HUDEP-2 (cell line): ENCODE data around the gene CRYGN.

Experiments used
- DNase-seq, 76 experiments: peaks; one replicate each; lab custom pipeline; 2025; ENCODE audit not compliant: unreplicated experiment in 76 of 76; lab: John Stamatoyannopoulos, UW

Gene CRYGN

DNA sequence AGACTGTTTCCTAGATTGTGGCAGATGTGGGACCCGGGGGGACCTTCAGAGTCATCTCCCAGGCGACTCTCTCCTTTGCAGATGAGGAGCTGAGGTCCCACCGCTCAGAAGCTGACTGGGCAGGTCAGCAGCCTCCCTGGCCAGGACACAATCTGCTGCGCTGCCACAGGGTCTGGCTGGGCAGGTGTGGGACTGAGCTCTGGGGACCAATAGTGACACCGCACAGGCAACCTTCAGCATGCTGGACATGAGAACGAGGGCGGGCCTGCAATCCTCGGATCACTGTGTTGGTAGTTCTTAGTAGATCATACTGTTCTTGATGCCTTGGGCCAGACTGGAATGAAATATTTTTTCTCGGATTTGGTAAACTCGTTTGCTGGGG lies 20.5 kb upstream of the CRYGN start:
- no peak for DNase-seq

DNA sequence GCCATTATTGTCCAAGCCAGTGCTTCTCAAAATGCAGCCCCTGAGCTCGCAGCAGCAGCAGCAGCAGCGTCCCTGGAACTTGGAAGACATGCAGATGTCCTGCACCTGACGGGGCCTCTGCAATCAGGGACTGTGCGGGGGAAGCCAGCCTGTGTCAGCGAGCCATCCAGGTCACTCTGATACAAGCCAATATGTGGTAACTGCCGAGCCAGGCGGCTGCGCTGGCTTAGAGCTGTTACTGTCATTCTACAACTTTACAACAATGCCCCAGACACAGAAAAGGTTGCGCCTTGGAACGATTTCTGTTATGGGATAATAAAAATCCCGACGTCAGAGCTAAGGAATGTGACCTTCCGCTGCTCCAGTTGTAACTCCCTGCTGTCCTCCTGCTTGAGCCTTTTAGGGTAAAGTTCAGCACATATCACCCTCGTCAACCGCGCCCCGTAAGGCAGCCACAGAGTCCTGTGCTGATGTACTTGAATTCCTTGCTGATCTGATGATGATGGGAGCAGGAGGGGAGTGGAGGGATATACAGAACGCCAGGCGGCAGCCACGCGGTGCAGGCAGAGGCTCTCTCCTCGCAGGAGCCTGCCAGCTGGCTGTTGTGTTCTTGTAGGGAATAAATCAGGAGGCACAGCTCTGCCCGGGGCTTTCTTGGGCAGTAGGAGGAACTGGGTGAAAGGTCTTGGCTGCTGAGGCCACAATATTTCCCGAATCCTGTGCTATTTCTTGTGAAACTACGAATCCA lies 20.0 kb upstream of the CRYGN start:
- DNase-seq: no peak

DNA sequence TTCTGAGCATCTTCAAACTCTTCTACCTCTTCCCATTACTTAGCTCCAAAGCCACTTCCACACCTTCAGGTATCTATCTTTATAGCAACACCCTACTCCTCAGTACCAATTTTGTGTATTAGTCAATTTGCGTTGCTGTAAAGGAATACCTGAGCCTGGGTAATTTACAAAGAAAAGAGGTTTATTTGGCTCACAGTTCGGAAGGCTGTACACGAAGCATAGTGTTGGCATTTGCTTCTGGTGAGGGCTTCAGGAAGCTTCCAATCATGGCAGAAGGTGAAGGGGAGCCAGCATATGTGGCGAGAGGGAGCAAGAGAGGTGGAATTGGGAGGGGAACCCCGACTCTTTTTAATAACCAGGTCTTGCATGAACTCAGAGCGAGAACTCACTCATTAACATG lies 17.6 kb upstream of the CRYGN start:
- no peak for DNase-seq

DNA sequence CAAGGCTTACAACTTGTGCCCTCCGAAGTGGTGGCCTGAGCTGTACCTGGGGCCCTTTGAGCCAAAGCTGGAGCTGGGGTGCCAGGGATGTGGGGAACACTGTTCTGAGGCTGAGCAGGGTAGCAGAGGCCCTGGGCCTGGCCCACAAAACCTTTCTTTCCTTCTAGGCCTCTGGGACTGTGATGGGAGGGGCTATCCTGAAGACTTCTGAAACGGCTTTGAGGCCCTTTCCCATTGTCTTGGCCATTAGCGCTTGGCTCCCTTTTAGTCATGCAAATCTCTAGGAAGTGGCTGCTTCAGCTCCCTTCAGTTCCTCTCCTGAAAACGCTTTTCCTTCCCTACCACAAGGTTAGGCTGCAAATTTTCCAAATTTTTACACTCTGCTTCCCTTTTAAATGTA lies 16.8 kb upstream of the CRYGN start:
- no peak for DNase-seq

DNA sequence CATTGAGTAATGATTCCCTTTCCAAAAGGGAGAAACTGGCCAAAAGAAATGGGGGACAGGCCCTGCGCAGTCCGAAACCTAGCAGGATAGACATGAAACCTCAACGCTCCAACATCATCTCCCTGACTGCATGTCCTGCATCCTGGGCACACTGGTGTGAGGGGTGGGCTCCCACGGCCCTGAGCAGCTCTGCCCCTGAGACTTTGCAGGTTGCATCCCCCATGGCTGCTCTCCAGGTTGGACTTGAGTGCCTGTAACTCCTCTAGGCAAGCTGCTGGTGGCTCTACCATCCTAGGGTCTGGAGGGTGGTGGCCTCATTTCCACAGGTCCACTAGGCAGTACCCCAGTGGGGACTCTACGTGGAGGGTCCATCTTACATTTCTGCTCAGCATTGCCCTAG lies 16.3 kb upstream of the CRYGN start:
- DNase-seq: no peak

DNA sequence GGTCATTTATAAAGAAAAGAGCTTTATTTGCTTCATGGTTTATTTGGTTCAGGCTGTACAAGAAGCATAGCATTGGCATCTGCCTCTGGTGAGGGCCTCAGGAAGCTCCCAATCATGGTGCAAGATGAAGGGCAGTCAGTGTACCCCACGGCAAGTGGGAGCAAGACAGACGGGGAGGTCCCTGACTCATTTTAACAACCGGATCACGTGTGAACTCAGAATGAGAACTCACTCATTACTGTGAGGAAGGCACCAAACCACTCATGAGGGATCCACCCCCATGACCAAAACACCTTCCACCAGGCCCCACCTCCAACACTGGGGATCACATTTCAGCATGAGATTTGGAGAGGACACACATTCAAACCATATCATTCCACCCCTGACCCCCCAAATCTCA lies 15.7 kb upstream of the CRYGN start:
- DNase-seq: no peak

DNA sequence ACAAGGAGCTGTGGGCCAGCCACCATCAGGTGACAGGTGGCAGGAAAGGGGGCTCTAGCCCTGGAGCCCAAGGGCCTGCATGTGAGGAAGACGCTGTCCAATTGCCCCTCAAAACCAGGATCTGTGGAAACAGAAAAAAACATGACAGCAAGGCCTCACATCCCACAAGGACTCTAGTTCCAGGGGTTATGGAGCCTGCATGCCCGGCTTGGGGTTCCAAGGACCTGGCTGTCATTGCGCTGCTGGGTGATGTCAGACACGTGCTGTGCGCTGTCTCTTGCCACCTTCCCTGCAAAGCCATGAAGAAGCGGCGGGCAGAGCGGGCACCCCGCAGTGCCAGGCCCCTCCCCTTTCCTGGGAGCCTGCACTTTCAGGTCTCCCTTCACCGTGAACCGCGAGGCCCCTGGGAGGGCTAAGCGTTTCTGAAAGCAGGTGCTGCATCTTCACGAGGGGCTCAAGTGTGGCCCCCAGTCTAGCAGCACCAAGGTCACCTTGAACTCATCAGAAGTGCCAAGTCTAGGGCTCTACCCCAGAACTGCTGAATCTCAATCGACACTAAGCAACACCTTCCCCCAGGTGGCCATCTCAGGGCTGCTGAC lies 15.1 kb upstream of the CRYGN start:
- no peak for DNase-seq

DNA sequence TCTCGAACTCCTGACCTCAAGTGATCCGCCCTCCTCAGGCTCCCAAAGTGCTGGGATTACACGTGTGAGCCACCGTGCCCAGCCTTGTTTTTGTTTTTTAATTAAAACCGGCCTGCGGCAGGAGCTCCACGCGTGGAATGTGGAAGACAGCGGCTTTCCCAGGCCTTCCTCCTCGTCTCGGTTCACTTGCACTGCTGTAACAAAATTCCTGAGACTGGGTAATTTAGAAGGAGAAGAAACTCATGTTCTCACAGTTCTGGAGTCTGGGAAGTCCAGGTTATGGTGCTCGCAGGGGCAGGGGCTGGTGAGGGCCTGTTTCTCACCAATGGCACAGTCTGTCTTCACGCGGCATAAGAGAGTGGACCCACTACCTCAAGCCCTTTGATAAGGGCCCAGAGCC lies 14.4 kb upstream of the CRYGN start:
- DNase-seq: no peak

DNA sequence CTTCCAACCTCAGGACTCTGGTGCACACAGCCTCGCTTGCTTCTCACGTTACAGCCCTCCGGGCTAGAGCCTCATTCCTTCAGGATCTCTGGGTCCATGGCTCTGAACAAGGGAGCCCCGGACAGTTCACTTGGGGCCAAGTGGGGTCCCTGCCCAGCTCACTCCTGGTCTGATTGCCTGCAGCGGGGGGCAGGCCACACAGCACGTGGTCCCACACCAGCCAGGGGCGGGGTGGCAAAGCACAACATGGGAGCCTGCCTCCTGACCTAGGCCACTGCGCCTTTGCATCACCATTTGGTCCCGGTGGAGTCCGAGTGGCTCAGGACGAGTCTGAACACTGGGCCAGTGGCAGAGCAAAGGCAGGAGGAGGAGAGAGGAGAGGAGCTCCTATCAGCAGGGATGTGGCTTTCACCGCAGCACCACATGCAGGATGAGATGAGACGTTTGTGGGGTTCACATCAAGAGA lies 13.4 kb upstream of the CRYGN start:
- no peak for DNase-seq

DNA sequence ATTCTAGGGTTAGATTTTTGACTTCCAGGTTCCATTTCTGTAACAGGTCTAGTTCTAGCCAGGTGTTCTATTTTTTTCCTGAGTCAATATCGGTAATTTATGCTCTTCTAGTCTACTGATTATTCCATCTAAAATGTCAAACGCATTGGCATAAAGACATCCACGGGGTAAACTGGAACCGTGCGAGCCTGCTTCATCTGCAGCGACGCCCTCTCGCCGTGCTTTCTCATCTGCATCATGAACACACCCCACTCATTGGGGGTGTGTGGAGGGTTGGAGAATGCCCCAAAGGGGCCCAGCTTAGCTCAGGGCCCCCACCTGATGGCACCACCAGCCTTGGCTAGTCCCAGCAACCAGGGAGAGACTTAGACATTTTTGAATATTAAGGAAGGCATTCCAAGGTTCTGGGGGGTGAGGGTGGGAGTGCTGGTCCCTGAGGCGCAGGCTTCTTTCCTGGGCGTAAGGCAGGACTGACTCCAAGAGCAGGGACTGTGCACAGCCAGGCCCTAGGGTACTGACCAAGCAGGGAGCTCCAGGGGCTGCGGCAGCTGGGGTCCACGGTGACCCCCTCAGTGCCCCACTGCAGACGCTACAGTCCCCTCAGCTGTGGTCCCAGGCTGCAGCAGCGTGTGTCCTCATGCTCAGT lies 12.9 kb upstream of the CRYGN start:
- no peak for DNase-seq

DNA sequence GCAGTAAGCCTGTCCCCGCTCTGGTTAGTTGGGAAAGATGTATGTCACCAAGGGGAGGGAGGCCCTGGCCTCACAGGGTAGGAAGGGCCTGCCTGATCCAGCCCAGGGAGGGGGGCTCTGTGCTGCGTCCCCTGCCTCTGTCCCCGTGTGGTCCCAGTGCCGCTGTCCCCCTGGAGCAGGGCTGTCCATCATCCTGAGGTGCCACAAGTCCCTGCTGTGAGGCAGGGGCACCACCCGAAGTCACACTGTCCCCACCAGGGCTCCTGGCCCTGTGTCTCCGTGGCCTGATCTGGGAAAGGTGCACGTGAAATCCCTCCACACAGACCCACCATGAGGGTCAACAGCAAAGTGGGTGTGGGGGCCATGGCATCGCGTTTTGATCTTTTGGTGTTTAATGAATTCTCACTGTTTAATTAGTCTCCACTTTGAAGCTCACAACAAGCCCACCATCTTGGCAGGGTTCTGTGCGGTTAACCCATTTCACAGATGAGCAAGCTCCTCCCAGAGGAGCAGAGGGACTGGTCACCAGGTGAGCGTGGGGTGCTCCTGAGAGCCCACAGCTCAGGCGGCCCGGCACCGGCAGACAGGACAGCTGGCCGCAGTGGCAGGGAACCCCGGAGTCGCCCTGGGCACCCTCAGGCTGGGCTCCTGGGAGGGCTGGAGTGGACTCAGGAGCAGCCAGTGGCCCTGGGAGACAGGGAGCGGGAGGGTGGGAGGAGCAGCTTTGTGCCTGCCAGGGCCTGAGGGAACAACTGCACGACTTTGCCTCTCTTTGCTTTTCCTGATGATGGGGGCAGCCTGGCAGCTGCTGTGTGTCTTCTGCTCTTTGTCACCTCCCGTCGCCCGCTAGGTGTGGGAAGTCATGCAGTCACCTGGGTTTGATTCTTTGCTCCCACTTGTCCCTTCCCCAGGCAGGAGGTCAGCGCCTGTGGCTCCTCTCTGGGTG lies 12.0 kb upstream of the CRYGN start:
- no peak for DNase-seq

DNA sequence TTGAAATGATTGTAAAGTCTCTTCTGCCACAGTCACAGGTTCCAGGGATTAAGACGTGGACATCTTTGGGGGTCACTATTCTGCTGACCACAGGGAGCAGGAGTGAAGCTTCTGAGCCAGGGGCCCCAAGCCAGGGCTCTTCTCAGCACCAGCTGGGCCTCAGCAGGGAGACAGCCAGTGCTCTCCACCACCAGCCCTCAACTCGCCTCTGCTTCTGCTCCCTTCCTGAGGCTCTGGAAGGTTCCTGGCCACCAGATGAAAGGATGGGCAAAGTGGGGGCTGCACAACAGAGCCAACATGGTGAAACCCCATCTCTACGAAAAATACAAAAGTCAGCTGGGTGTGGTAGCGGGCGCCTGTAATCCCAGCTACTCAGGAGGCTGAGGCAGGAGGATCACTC lies 11.2 kb upstream of the CRYGN start:
- no peak for DNase-seq

DNA sequence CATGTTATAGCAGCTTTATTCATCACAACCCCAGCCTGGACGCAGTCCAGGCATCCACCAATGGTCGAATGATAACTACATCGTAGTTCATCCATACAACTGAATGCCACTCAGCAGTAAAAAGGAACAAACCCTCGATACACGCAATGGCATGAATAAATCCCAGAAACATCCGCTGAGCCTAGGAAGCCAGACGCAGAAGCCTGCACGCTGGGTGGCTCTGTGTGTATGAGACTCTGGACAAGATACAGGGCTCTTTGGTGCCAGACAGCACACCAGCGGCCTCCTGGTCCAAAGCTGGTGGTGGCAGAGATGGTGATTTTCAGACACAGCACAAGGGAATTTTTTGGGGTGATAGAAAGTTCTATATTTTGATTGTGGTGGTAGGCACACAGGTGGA lies 10.0 kb upstream of the CRYGN start:
- no peak for DNase-seq

DNA sequence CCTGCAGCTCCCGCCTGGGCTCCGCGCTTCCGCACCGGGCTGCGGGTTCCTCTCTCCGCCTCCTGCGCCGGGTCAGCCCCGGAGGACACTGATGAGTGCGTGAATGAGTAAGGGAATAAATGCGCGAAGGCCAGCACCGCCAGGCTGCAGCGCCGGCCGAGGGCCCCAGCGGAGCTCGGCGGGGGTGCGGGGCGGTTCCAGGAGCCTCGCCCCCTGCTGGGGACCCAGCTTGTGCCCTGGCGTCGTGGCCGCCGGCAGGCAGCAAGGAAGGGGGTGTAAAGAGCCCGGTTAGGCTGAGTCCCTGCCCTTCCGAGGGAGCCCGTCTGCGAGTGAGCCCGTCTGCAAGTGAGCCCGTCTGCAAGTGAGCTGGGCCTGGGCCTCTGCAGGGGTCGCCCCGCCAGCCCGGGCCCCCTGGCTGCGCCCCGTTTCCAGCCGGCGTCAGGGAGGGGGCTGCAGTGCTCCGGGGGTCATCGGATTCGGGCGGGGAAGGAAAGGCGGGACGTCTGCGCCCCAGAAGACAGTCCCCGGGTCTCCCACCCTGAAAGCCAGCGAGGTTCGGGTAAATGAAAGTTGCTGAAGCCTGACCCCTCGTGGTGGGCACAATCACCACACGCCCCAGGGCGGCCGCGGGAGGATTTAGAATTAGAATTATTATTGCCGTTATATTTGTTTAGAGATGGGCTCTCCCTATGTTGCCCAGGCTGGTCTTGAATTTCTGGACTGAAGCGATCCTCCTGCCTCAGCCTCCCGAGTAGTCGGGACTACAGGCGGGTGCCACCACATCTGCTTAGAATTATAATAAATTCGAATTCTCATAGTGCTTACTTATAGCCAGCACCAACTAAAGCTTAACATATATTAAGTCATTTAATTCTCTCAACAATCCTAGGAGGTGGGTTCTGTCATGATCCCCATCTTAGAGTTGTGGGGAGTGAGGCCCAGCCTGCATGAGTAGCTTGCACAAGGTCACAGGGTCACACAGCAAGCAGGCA lies 8.6 kb upstream of the CRYGN start:
- peak in 51 of 76 experiments; percentile 2 to 68 (median 29) for DNase-seq

DNA sequence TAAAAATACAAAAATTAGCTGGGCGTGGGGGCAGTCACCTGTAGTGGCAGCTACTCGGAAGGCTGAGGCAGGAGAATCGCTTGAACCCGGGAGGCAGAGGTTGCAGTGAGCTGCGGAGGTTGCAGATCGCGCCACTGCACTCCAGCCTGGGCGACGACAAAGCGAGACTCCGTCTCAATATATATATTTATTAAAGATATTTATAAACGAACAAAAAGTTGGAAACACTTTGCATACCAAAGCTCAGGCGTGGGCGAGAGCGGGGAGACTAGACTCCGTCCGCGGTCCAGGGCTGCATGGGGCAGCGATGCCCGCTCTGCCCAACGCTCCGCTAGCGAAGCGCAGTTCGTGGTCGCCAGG lies 7.9 kb upstream of the CRYGN start:
- no peak for DNase-seq

DNA sequence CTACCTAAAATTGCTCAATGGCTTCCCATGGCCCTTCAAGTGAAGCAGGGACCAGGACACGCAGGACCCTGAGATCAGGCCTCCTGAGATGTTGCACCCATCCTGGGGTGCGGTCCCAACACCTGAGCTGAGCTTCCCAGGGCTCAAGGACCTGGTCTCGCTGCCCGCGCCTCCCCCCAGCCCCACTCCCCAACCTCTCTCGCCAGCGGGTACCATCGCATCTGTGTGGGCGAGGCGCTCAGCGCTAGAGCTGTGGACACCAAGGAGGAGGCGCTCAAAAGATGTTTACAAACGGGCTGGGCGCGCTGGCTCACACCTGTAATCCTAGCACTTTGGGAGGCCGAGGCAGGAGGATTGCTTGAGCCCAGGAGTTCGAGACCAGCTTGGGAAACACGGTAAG lies 7.4 kb upstream of the CRYGN start:
- no peak for DNase-seq

DNA sequence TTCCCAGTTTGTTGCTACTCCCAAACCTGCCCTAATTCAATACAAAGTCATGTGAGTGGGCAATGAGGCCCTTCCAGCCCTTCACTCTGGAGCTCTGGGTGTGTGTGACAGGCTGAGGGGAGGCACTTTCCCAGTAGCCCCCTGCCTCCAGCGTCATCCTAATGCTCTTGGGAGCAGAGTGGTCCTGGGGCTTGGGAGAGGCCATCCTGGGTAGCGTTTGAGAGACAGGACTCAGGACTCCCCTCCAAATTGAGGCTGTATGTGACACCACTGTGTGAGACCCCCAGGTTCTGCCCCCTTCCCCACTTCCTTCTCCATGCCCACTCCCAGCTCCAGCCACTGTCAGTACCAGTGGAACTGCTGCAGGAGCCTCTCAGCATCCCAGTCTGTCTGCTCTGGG lies 6.5 kb upstream of the CRYGN start:
- no peak for DNase-seq

DNA sequence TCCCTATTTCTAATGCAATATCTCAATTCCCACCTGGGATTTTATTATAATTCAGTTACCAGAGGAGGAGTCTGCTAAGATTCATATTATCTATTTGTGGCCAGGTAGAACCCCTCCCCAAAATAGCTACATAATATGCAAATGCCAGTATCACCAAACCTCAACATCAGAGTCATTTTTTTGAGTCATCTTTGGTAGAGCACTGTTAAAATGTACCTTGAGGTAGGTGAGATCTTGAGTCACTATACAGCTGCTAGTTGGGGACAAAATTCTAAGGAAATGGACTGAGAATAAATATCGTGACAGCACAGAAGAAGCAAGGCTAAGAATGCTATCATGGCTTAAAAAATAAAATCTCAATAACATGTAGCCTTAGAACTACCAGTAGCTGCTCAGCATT lies 4.7 kb upstream of the CRYGN start:
- no peak for DNase-seq

DNA sequence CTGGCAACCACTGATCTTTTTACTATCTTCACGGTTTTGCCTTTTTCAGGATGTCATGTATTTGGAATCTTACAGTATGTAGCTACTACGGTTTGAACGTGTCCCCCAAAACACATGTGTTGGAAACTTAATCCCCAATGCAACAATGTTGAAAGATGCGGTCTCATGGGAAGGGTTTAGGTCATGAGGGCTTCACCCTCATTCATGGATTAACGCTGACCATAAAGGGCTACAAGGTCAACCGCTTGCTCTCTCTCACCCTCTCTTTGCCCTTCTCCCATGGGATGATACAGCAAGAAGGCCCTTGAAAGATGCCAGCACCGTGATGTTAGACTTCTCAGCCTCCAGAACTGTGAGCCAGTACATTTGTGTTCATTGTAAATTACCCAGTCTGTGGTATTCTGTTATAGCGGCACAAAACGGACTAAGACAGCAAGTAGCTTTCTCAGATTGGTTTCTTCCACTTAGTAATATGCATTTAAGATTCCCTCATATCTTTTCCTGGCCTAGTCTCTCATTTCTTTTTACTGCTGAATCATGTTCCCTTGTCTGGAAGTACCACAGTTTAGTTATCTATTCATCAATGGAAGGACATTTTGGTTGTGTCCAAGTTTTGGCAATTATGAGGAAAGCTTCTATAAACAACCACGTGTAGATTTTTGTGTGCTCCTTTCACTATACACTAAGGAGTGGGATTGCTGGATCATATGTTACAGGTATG lies 3.0 kb upstream of the CRYGN start:
- no peak for DNase-seq
